HCT116 (cell line): Measurements from ENCODE around the gene SEMA4A. TPM values are rescaled to one million over a fixed set of nuclear protein-coding genes. Genes with fewer than 3 reads are reported as not detected.

Experiments
- ATAC-seq: fragments of 200-7000 bp; cut with Tn5 transposase; 2 replicates; pipeline ENCODE4 v1.9.1; 2020; ENCODE audit warnings: mild to moderate bottlenecking, moderate library complexity
- BruUV-seq: library from RNA; stranded (reverse); fragments of 400-500 nt; replicated peaks from 2 replicates; lab custom pipeline; 2021; lab: Mats Ljungman, UMichigan
- CTCF ChIA-PET: fragments of 300-600 bp; sonication (Branson Sonifier 250); formaldehyde crosslinking; loops from one replicate; lab custom pipeline; 2021; ENCODE audit warnings: antibody characterized with exemption; lab: Charles Lee
- POLR2A ChIA-PET: fragments of 300-600, 350-600 bp; sonication (Branson Sonifier 250); formaldehyde crosslinking; loops from one replicate; lab custom pipeline; 2021; ENCODE audit warnings: antibody characterized with exemption; lab: Charles Lee
- RAD21 ChIA-PET, 2 experiments: fragments of 300-600 bp; sonication (Branson Sonifier 250); formaldehyde crosslinking; loops; one replicate each; lab custom pipeline; 2023; ENCODE audit warnings: low total read pairs in 2 of 2; ENCODE audit not compliant: uncharacterized antibody in 2 of 2, unreplicated experiment in 2 of 2, low non-redundant PET in 1 of 2; lab: Charles Lee
- DNase-seq: peaks from one replicate; pipeline ENCODE4 v3.0.0-alpha.2; 2010; ENCODE audit warnings: low read depth, low spot score
- H2AFZ ChIP-seq: fragments of 200-600 bp; shearing (Covaris generic), sonication (generic); 2 replicates; pipeline ENCODE4 v1.6.1; 2017; ENCODE audit warnings: low read depth, mixed run types, mixed read lengths, antibody characterized with exemption, low read length; ENCODE audit not compliant: poor library complexity, severe bottlenecking
- H3K27ac ChIP-seq: 2 replicates; pipeline ENCODE4 v1.5.1; 2012; ENCODE audit warnings: low read depth, low read length
- H3K27me3 ChIP-seq: fragments of 200-600 bp; sonication (generic); 2 replicates; pipeline ENCODE4 v1.6.1; 2016; ENCODE audit warnings: mixed run types, low read length, mixed read lengths; ENCODE audit not compliant: insufficient read depth
- H3K36me3 ChIP-seq, 2 experiments: fragments of 200-500 bp in 1 of 2; fragments of 200-600 bp in 1 of 2; sonication (Bioruptor generic) in 1 of 2; sonication (generic) in 1 of 2; 2 replicates each; pipeline versions ENCODE4 v1.5.1 to v1.6.1; 2014 to 2016; ENCODE audit warnings: low read length in 2 of 2, inconsistent platforms in 1 of 2, mixed read lengths in 1 of 2, mixed run types in 1 of 2; ENCODE audit not compliant: insufficient read depth in 2 of 2, control insufficient read depth in 1 of 2
- H3K4me1 ChIP-seq, 2 experiments: fragments of 200-600 bp in 1 of 2; sonication (generic) in 1 of 2; 2 replicates each; pipeline versions ENCODE4 v1.5.1 to v1.6.1; 2012 to 2017; ENCODE audit warnings: low read length in 2 of 2, inconsistent platforms in 1 of 2, mild to moderate bottlenecking in 1 of 2, mixed read lengths in 1 of 2, mixed run types in 1 of 2, moderate library complexity in 1 of 2; ENCODE audit not compliant: insufficient read depth in 2 of 2, control insufficient read depth in 1 of 2
- H3K4me2 ChIP-seq: fragments of 200-600 bp; sonication (generic); 2 replicates; pipeline ENCODE4 v1.6.1; 2017; ENCODE audit warnings: mixed run types, low read length, mixed read lengths
- H3K4me3 ChIP-seq, 2 experiments: fragments of 200-600 bp in 1 of 2; sonication (generic) in 1 of 2; replicated peaks in 1 of 2; 2 replicates each; pipeline ENCODE4 v1.5.1; 2011 to 2016; ENCODE audit warnings: low read length in 2 of 2, control low read depth in 1 of 2, low read depth in 1 of 2, mild to moderate bottlenecking in 1 of 2, mixed read lengths in 1 of 2, mixed run types in 1 of 2
- H3K79me2 ChIP-seq: fragments of 200-600 bp; sonication (generic); 2 replicates; pipeline ENCODE4 v1.6.1; 2017; ENCODE audit warnings: mild to moderate bottlenecking, mixed run types, low read length, moderate library complexity, mixed read lengths; ENCODE audit not compliant: insufficient read depth
- H3K9ac ChIP-seq: fragments of 200-600 bp; sonication (generic); 2 replicates; pipeline ENCODE4 v1.6.1; 2016; ENCODE audit warnings: low read length, mixed read lengths
- H3K9me2 ChIP-seq: fragments of 200-600 bp; sonication (generic), shearing (Covaris generic); 2 replicates; pipeline ENCODE4 v1.6.1; 2017; ENCODE audit warnings: mixed run types, mild to moderate bottlenecking, moderate library complexity; ENCODE audit not compliant: insufficient read depth
- H3K9me3 ChIP-seq, 2 experiments: fragments of 200-500 bp in 1 of 2; fragments of 200-600 bp in 1 of 2; sonication (Bioruptor generic) in 1 of 2; sonication (generic) in 1 of 2; 2 replicates each; pipeline ENCODE4 v1.6.1; 2014 to 2017; ENCODE audit warnings: low read length in 2 of 2, mixed read lengths in 2 of 2, inconsistent platforms in 1 of 2, low read depth in 1 of 2, mild to moderate bottlenecking in 1 of 2, mixed run types in 1 of 2, moderate library complexity in 1 of 2; ENCODE audit not compliant: control insufficient read depth in 1 of 2, insufficient read depth in 1 of 2
- H4K20me1 ChIP-seq: fragments of 200-600 bp; sonication (generic), shearing (Covaris generic); 2 replicates; pipeline ENCODE4 v1.6.1; 2017; ENCODE audit warnings: mixed run types, mild to moderate bottlenecking, moderate library complexity; ENCODE audit not compliant: insufficient read depth
- CEBPB ChIP-seq: IDR thresholded peaks from 2 replicates; pipeline ENCODE4 v1.6.1; 2012; ENCODE audit warnings: low read depth
- EZH2 ChIP-seq: fragments of 200-600 bp; sonication (generic); IDR thresholded peaks from 2 replicates; pipeline ENCODE4 v1.6.1; 2017; ENCODE audit warnings: antibody characterized with exemption, mixed run types
- EZH2phosphoT487 ChIP-seq: fragments of 200-600 bp; IDR thresholded peaks from 2 replicates; pipeline ENCODE4 v1.6.1; 2018; ENCODE audit warnings: antibody characterized with exemption, borderline replicate concordance
- FOSL1 ChIP-seq: IDR thresholded peaks from 2 replicates; pipeline ENCODE4 v1.6.1; 2012; ENCODE audit warnings: low read depth
- POLR2A ChIP-seq: IDR thresholded peaks from 2 replicates; pipeline ENCODE4 v1.7.0; 2011; ENCODE audit warnings: borderline replicate concordance; ENCODE audit not compliant: insufficient read depth, insufficient read length; ENCODE audit errors: extremely low read depth
- POLR2AphosphoS5 ChIP-seq: IDR thresholded peaks from 2 replicates; pipeline ENCODE4 v1.6.1; 2011; ENCODE audit warnings: mild to moderate bottlenecking, low read depth, low read length, moderate library complexity
- SRF ChIP-seq: IDR thresholded peaks from 2 replicates; pipeline ENCODE4 v1.6.1; 2012; ENCODE audit warnings: low read depth
- TCF7L2 ChIP-seq: IDR thresholded peaks from 2 replicates; pipeline ENCODE4 v1.7.0; 2011; ENCODE audit warnings: borderline replicate concordance, inconsistent platforms; ENCODE audit not compliant: insufficient read depth, insufficient read length; ENCODE audit errors: extremely low read depth
- ZFX ChIP-seq: fragments of 450-650 bp; IDR thresholded peaks from 2 replicates; pipeline ENCODE4 v1.6.1; 2017
- ZNF274 ChIP-seq: fragments of 200-500 bp; sonication (Bioruptor generic); IDR thresholded peaks from 2 replicates; pipeline ENCODE4 v1.6.1; 2014; ENCODE audit warnings: mild to moderate bottlenecking, low read depth, low read length, inconsistent platforms
- intact Hi-C: fragments of 100-400 bp; cut with micrococcal nuclease; formaldehyde crosslinking; loops from 2 replicates; pipeline ENCODE4 v1.10.0; 2022
- total RNA-seq: library from RNA; stranded (reverse); gene quantifications from one replicate; pipeline ENCODE4 v1.2.1, GENCODE V29; 2021; ENCODE audit not compliant: unreplicated experiment
- TF ChIP-seq, protein P1 (sequence below), 3 experiments: fragments of 200-600 bp in 1 of 3; sonication (generic) in 1 of 3; IDR thresholded peaks in 2 of 3; conservative IDR thresholded peaks in 1 of 3; 2 replicates each; pipeline ENCODE4 v1.5.1; 2012 to 2017; ENCODE audit warnings: low read depth in 2 of 3, low read length in 2 of 3, antibody characterized with exemption in 1 of 3, borderline replicate concordance in 1 of 3, control low read depth in 1 of 3, mild to moderate bottlenecking in 1 of 3, mixed read lengths in 1 of 3, mixed run types in 1 of 3, moderate library complexity in 1 of 3; ENCODE audit not compliant: insufficient read depth in 1 of 3
- TF ChIP-seq, protein P2 (sequence below): IDR thresholded peaks from 2 replicates; pipeline ENCODE4 v1.6.1; 2012
- TF ChIP-seq, protein P3 (sequence below): IDR thresholded peaks from 2 replicates; pipeline ENCODE4 v1.6.1; 2011; ENCODE audit warnings: mild to moderate bottlenecking, low read length, moderate library complexity; ENCODE audit not compliant: insufficient replicate concordance; ENCODE audit errors: extremely low read depth

SEMA4A gene
- total RNA-seq, 1 experiment from 2014 or later, result 0.39 TPM

DNA sequence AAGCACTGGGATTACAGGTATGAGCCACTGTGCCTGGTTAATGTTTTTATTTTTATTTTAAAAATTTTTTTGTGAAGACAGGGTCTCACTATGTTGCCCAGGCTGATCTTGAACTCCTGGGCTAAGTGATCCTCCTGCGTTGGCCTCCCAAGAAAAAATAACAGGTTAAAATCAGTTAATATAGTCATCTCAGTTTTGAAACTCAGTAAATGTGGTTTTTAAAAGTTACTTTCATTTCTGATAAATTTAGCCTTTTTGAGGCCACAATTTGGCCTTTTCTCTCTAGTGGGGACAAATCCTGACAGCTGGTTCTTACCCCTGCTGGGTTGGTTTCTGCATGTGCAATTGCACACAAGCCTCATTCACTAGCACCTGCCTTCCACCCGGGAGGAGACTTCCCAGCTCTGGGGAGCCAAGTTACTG, 72.7 kb downstream of the SEMA4A start:
- intact Hi-C loops, result no loop called here
- POLR2A ChIA-PET, result no interaction called here
- H3K36me3 ChIP-seq, result peaks cover 0 to 8% of the 10 kb centered on the region in 2 experiments; a peak in 3 of 4 replicates

More for the DNA sequence above, 72.7 kb downstream of the SEMA4A start:
- H3K4me2 ChIP-seq, result no peak overlapping the region
- no peaks in the 10 kb centered on the region for H3K79me2 ChIP-seq
- ChIA-PET RAD21 (no interaction called here), CTCF (interaction anchor here (3.0 to 4.4 kb wide), 3 partner anchors 12 to 129 kb away, joined by 19 to 98 read pairs (median 45); partner anchors contain the start of gene PMF1)
- H3K4me3 ChIP-seq, result no peak overlapping the region
- no peaks in the 10 kb centered on the region for H3K9me3 ChIP-seq
- BruUV-seq, result no TSS peak
- H3K9ac ChIP-seq, result no peak overlapping the region
- no peak for ATAC-seq
- no peak for DNase-seq
- TF ChIP-seq POLR2A (no peak), CEBPB (no peak), TCF7L2 (no peak), FOSL1 (no peak), EZH2phosphoT487 (no peak), POLR2AphosphoS5 (no peak), EZH2 (no peak), SRF (no peak), ZFX (no peak), ZNF274 (no peak)
- TF ChIP-seq, protein P1, sequence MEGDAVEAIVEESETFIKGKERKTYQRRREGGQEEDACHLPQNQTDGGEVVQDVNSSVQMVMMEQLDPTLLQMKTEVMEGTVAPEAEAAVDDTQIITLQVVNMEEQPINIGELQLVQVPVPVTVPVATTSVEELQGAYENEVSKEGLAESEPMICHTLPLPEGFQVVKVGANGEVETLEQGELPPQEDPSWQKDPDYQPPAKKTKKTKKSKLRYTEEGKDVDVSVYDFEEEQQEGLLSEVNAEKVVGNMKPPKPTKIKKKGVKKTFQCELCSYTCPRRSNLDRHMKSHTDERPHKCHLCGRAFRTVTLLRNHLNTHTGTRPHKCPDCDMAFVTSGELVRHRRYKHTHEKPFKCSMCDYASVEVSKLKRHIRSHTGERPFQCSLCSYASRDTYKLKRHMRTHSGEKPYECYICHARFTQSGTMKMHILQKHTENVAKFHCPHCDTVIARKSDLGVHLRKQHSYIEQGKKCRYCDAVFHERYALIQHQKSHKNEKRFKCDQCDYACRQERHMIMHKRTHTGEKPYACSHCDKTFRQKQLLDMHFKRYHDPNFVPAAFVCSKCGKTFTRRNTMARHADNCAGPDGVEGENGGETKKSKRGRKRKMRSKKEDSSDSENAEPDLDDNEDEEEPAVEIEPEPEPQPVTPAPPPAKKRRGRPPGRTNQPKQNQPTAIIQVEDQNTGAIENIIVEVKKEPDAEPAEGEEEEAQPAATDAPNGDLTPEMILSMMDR (IDR thresholded peaks at IDR 0.05 in 2 of 3, conservative IDR thresholded peaks at IDR 0.05 in 1 of 3; ENCODE audit: borderline replicate concordance in 1 of 3, insufficient read depth in 1 of 3, low read depth in 2 of 3, low read length in 2 of 3), result no peak
- TF ChIP-seq, protein P2, sequence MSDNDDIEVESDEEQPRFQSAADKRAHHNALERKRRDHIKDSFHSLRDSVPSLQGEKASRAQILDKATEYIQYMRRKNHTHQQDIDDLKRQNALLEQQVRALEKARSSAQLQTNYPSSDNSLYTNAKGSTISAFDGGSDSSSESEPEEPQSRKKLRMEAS, result no peak
- TF ChIP-seq, protein P3, sequence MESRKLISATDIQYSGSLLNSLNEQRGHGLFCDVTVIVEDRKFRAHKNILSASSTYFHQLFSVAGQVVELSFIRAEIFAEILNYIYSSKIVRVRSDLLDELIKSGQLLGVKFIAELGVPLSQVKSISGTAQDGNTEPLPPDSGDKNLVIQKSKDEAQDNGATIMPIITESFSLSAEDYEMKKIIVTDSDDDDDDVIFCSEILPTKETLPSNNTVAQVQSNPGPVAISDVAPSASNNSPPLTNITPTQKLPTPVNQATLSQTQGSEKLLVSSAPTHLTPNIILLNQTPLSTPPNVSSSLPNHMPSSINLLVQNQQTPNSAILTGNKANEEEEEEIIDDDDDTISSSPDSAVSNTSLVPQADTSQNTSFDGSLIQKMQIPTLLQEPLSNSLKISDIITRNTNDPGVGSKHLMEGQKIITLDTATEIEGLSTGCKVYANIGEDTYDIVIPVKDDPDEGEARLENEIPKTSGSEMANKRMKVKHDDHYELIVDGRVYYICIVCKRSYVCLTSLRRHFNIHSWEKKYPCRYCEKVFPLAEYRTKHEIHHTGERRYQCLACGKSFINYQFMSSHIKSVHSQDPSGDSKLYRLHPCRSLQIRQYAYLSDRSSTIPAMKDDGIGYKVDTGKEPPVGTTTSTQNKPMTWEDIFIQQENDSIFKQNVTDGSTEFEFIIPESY, result no peak
- peaks cover 4 to 14% of the 10 kb centered on the region in 2 experiments; a peak in 3 of 4 replicates for H3K4me1 ChIP-seq
- no peak overlapping the region for H3K27ac ChIP-seq
- H4K20me1 ChIP-seq, result no peaks in the 10 kb centered on the region
- no peaks in the 10 kb centered on the region for H3K27me3 ChIP-seq
- no peak overlapping the region for H2AFZ ChIP-seq
- no peaks in the 10 kb centered on the region for H3K9me2 ChIP-seq
